Smooth muscle cell of the coronary artery (primary cell): ENCODE results near the gene SSR3. TPM values are rescaled to one million over a fixed set of nuclear protein-coding genes. Genes with fewer than 3 reads are reported as not detected.

Source experiments
- total RNA-seq: library from RNA; depleted of rRNA; stranded (reverse); fragments of >200 nt; gene quantifications from 2 replicates; pipeline ENCODE4 v1.2.3, GENCODE V29; 2014; ENCODE audit warnings: low replicate concordance

Gene SSR3
- 271 and 332 TPM in 2 replicates for total RNA-seq

DNA sequence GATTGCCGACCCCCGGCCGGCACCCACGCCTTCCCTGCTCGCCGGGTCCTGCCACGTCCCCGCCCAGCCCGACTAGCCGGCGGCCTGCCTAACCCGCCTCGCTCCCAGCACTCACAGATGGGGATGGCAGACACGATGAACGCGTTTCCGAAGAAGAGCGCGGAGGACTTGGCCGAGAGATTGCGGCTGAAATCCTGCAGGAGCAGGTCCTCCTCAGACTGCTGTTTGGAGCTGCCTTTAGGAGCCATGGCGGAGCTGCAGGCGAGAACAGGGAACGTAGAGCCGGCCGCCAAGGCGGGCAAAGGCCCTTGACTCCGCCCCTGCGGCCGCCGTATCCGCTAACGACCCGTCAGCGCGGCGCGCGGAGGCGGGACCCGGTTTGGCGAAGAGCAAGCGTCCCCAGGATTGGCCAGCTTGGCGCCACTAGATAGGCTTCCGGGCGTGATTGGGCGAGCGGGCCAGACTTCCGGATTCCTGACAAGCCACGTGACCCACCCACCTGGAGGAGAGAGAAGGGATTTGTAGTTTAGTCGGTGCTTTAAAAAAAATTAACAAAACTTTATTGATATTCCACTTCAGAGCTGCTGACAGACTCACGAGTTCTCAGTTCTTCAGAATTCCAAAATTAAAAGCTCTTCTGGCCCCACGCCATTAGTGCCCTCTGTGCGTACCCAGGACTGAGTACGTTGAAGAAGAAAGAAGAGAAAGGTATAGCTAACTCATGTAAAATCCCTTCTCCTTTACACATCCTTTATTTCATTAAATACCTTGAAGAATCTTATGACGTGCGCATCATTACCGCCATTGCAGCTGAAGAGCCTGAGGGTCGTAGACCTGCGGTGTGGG, at the start of gene SSR3:
Gene SSR3, minus strand, starts transcription at position 276 of the 846 bp plus-strand sequence. Its CDS starts 28 bp downstream, at position 248.

Other genes starting within 250 kb of the SSR3 start
- 8.1 and 22.3 TPM in 2 replicates for gene TIPARP, start 119.5 kb upstream of the SSR3 start, total RNA-seq